K562 (cell line): ENCODE measurements around the gene RTCB. TPM values are rescaled to one million over a fixed set of nuclear protein-coding genes. Genes with fewer than 3 reads are reported as not detected.

Source experiments
- ATAC-seq: fragments of 200-7000 bp; cut with Tn5 transposase; 3 replicates; pipeline ENCODE4 v1.9.1; 2020; ENCODE audit warnings: moderate library complexity
- BruUV-seq: library from RNA; stranded (reverse); fragments of 400-500 nt; replicated peaks from 2 replicates; lab custom pipeline; 2021; lab: Mats Ljungman, UMichigan
- CTCF ChIA-PET: fragments of 300-600 bp; formaldehyde crosslinking; extraction: SDS; loops from one replicate; lab custom pipeline; 2021; ENCODE audit warnings: low intra/inter-chr PET ratio; lab: Yijun Ruan, JAX
- POLR2A ChIA-PET: fragments of 300-600, 350-650 bp; sonication (Branson Sonifier 250); formaldehyde crosslinking; extraction: SDS; loops from one replicate; lab custom pipeline; 2021; ENCODE audit warnings: antibody characterized with exemption, inconsistent platforms; lab: Yijun Ruan, JAX
- DNase-seq, 4 experiments: peaks; one replicate each; pipeline versions ENCODE4 v3.0.0 to v3.0.0-alpha.2; 2011 to 2018; ENCODE audit warnings: low spot score in 3 of 4, mixed read lengths in 3 of 4; ENCODE audit errors: extremely low read depth in 1 of 4
- FAIRE-seq: peaks from 2 replicates; lab custom pipeline; 2011; peaks lifted over from hg19 to GRCh38; lab: Jason Lieb, UNC
- H2AFZ ChIP-seq: 2 replicates; pipeline ENCODE4 v1.6.0; 2011; ENCODE audit warnings: low read depth, low read length, control low read depth, inconsistent platforms
- H3K27ac ChIP-seq: fragments of 200-600 bp; 3 replicates; pipeline ENCODE4 v1.8.0; 2011; ENCODE audit warnings: low read depth, mild to moderate bottlenecking, control low read depth, inconsistent platforms, low read length, moderate library complexity, mixed read lengths; ENCODE audit errors: extremely low read depth
- H3K27me3 ChIP-seq, 2 experiments: fragments of 300-600 bp in 1 of 2; 2 replicates in 1 of 2; 3 replicates in 1 of 2; pipeline versions ENCODE4 v1.6.0 to v1.8.0; 2011; ENCODE audit warnings: inconsistent platforms in 2 of 2, low read length in 2 of 2, mild to moderate bottlenecking in 1 of 2, mixed read lengths in 1 of 2, moderate library complexity in 1 of 2; ENCODE audit not compliant: control insufficient read depth in 2 of 2, insufficient read depth in 2 of 2
- H3K36me3 ChIP-seq: fragments of 300-600 bp; 3 replicates; pipeline ENCODE4 v1.8.0; 2011; ENCODE audit warnings: mild to moderate bottlenecking, low read length, inconsistent platforms; ENCODE audit not compliant: control insufficient read depth, insufficient read depth
- H3K4me1 ChIP-seq, 2 experiments: fragments of 200-600 bp in 1 of 2; replicated peaks in 1 of 2; 2 replicates in 1 of 2; 3 replicates in 1 of 2; pipeline versions ENCODE4 v1.5.1 to v1.8.0; 2011; ENCODE audit warnings: inconsistent platforms in 2 of 2, low read length in 2 of 2, mild to moderate bottlenecking in 1 of 2, mixed read lengths in 1 of 2, moderate library complexity in 1 of 2; ENCODE audit not compliant: control insufficient read depth in 2 of 2, insufficient read depth in 2 of 2
- H3K4me2 ChIP-seq: 2 replicates; pipeline ENCODE4 v1.6.1; 2011; ENCODE audit warnings: low read length, control low read depth, inconsistent platforms, mixed read lengths; ENCODE audit not compliant: insufficient read depth
- H3K4me3 ChIP-seq: fragments of 200-600 bp; sonication (generic), shearing (Covaris generic); 2 replicates; pipeline ENCODE4 v1.5.1; 2016; ENCODE audit warnings: control low read depth, inconsistent platforms
- H3K79me2 ChIP-seq: fragments of 200-600 bp; 3 replicates; pipeline ENCODE4 v1.8.0; 2011; ENCODE audit warnings: low read length, inconsistent platforms; ENCODE audit not compliant: control insufficient read depth, insufficient read depth
- H3K9ac ChIP-seq, 2 experiments: 2 replicates each; pipeline versions ENCODE4 v1.6.0 to v1.6.1; 2011; ENCODE audit warnings: low read depth in 2 of 2, low read length in 2 of 2, control low read depth in 1 of 2, inconsistent platforms in 1 of 2, mild to moderate bottlenecking in 1 of 2, mixed read lengths in 1 of 2; ENCODE audit not compliant: insufficient read depth in 1 of 2
- H3K9me1 ChIP-seq: one replicate; pipeline ENCODE4 v1.6.0; 2011; ENCODE audit warnings: inconsistent platforms, mild to moderate bottlenecking, low read length, moderate library complexity; ENCODE audit not compliant: control insufficient read depth, insufficient read depth
- H3K9me3 ChIP-seq: replicated peaks from 2 replicates; pipeline ENCODE4 v1.5.1; 2011; ENCODE audit warnings: low read depth, low read length, inconsistent platforms; ENCODE audit not compliant: control insufficient read depth, insufficient read depth
- H4K20me1 ChIP-seq: replicated peaks from 2 replicates; pipeline ENCODE4 v1.6.1; 2011; ENCODE audit warnings: low read length, inconsistent platforms, mixed read lengths; ENCODE audit not compliant: control insufficient read depth, insufficient read depth
- BDP1 ChIP-seq: IDR thresholded peaks from 3 replicates; pipeline ENCODE4 v1.6.1; 2011; ENCODE audit not compliant: insufficient read length, insufficient read depth
- EWSR1 ChIP-seq: fragments of 450-650 bp; IDR thresholded peaks from 2 replicates; pipeline ENCODE4 v1.6.1; 2018; ENCODE audit warnings: borderline replicate concordance, mild to moderate bottlenecking, low read depth, moderate library complexity; ENCODE audit not compliant: partially characterized antibody
- MAFG ChIP-seq: fragments of 450-650 bp; conservative IDR thresholded peaks from 2 replicates; pipeline ENCODE4 v1.6.1; 2016; ENCODE audit warnings: missing genetic modification characterization, missing compliant biosample characterization
- MTF1 ChIP-seq: fragments of 250-450 bp; sonication (Bioruptor Pico); IDR thresholded peaks from 2 replicates; pipeline ENCODE4 v1.9.0; 2021; ENCODE audit warnings: moderate library complexity, mild to moderate bottlenecking, inconsistent platforms, borderline replicate concordance
- PBX2 ChIP-seq, 2 experiments: IDR thresholded peaks in 1 of 2; conservative IDR thresholded peaks in 1 of 2; 2 replicates each; pipeline ENCODE4 v1.6.1; 2016; ENCODE audit warnings: low read depth in 2 of 2, mild to moderate bottlenecking in 1 of 2, missing compliant biosample characterization in 1 of 2, missing genetic modification characterization in 1 of 2, moderate library complexity in 1 of 2
- RFX1 ChIP-seq: fragments of 450-650 bp; IDR thresholded peaks from 2 replicates; pipeline ENCODE4 v1.6.1; 2016; ENCODE audit warnings: mild to moderate bottlenecking, moderate library complexity
- ZKSCAN1 ChIP-seq: fragments of 150-350 bp; IDR thresholded peaks from 2 replicates; pipeline ENCODE4 v1.6.1; 2016; ENCODE audit warnings: low read depth, low read length
- ZNF311 ChIP-seq: fragments of 250-450 bp; sonication (Bioruptor Pico); IDR thresholded peaks from 2 replicates; pipeline ENCODE4 v1.4.0; 2020; ENCODE audit warnings: mild to moderate bottlenecking, moderate library complexity
- WGBS: fragments of 100-300 bp; shearing (Covaris generic); methylation state at CpG from one replicate; pipeline ENCODE4 v1.1.6; 2016; ENCODE audit warnings: low coverage, mixed read lengths; ENCODE audit not compliant: insufficient coverage; ENCODE audit errors: missing lambda C conversion rate; 5-methylcytosine and 5-hydroxymethylcytosine counted together
- in situ Hi-C: fragments of 300-500 bp; cut with MboI; formaldehyde crosslinking; loops from 4 replicates; pipeline ENCODE4 v1.15.0; 2018; ENCODE audit warnings: inconsistent platforms, mixed read lengths
- intact Hi-C: fragments of 100-400 bp; cut with micrococcal nuclease; formaldehyde crosslinking; loops from 2 replicates; pipeline ENCODE4 v1.14.2; 2022
- polyA plus RNA-seq, 8 experiments: library from polyadenylated mRNA; depleted of rRNA in 4 of 8; stranded (reverse) in 5 of 8; unstranded in 3 of 8; fragments of >200 nt; fragmentation: Nextera tagmentation in 2 of 8; fragmentation: Illumina TruSeq in 1 of 8; extraction: Ambion mirVana in 2 of 8; extraction: Trizol in 1 of 8; gene quantifications; 2 replicates each; pipeline versions ENCODE4 v1.2.1 to v1.2.3, GENCODE V29; 2011 to 2014; ENCODE audit warnings: inconsistent platforms in 1 of 8, missing spikeins in 1 of 8
- total RNA-seq, 7 experiments: library from RNA; depleted of rRNA in 6 of 7; stranded (reverse); fragments of >200 nt in 6 of 7; fragmentation: Illumina TruSeq in 2 of 7; extraction: Trizol in 2 of 7; gene quantifications; 2 replicates each; pipeline versions ENCODE4 v1.2.1 to v1.2.3, GENCODE V29; 2011 to 2021; ENCODE audit warnings: low replicate concordance in 1 of 7
- TF ChIP-seq, protein P1 (sequence below): fragments of 450-650 bp; IDR thresholded peaks from 2 replicates; pipeline ENCODE4 v1.6.1; 2016; ENCODE audit warnings: low read depth
- TF ChIP-seq, protein P2 (sequence below): fragments of 450-650 bp; formaldehyde crosslinking; IDR thresholded peaks from 2 replicates; pipeline ENCODE4 v1.4.0; 2020; ENCODE audit warnings: mild to moderate bottlenecking, moderate library complexity

The RTCB gene
- total and polyA plus RNA-seq, 9 of the 15 experiments (the other 6 are each of a cell fraction or from before 2014, with no cell fraction given) = 80.3 to 269 (median 92.3) TPM

DNA sequence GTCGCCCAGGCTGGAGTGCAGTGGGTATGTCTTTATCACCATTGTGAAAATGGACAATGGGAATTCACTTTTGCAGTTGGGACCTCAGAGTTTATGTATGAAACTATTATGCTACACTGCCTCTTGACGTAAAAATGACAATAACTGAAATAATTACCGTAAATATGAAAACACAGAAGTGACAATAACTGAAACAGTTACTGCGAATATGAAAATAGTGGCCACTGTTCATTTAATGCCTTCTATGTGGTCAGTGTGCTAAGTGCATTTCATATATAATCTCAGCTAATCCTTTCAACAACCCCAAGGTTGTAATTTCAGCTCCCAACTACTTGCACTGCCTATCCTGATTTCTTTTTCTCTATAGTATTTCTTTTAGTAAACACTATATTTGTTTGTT, 5.9 kb upstream of the RTCB start:
- H3K4me1 ChIP-seq = peaks cover 0 to 5% of the 10 kb centered on the region in 2 experiments; a peak in 2 of 5 replicates
- FAIRE-seq (no peak), ATAC-seq (no peak), DNase-seq (no peak)
- no peaks in the 10 kb centered on the region for H4K20me1 ChIP-seq
- 8% methylated on average over 4 of the region's 4 CpGs for WGBS
- in situ Hi-C loops (no loop called here), intact Hi-C loops (no loop called here)
- H3K27me3 ChIP-seq = no peaks in the 10 kb centered on the region; a peak in 1 of 5 replicates
- no peak overlapping the region for H3K9ac ChIP-seq
- no peaks in the 10 kb centered on the region for H3K9me3 ChIP-seq
- no peak overlapping the region for H3K27ac ChIP-seq
- H3K36me3 ChIP-seq = no peaks in the 10 kb centered on the region
- ChIA-PET POLR2A (no interaction called here), CTCF (no interaction called here)
- no peaks in the 10 kb centered on the region for H3K79me2 ChIP-seq
- no peak overlapping the region for H3K4me3 ChIP-seq
- no peaks in the 10 kb centered on the region for H3K9me1 ChIP-seq
- H3K4me2 ChIP-seq = no peak overlapping the region
- no peak overlapping the region for H2AFZ ChIP-seq
- BruUV-seq = no TSS peak
- TF ChIP-seq MAFG (tag) (no peak), ZNF311 (CRISPR knock-in tag) (no peak), EWSR1 (no peak), PBX2 (CRISPR knock-in tag; IDR thresholded peaks at IDR 0.05; ENCODE audit: low read depth) (no peak), PBX2 (tag; conservative IDR thresholded peaks at IDR 0.05; ENCODE audit: low read depth) (no peak), MTF1 (CRISPR knock-in tag) (no peak), ZKSCAN1 (no peak), BDP1 (no peak), RFX1 (no peak)
- TF ChIP-seq, protein P1, sequence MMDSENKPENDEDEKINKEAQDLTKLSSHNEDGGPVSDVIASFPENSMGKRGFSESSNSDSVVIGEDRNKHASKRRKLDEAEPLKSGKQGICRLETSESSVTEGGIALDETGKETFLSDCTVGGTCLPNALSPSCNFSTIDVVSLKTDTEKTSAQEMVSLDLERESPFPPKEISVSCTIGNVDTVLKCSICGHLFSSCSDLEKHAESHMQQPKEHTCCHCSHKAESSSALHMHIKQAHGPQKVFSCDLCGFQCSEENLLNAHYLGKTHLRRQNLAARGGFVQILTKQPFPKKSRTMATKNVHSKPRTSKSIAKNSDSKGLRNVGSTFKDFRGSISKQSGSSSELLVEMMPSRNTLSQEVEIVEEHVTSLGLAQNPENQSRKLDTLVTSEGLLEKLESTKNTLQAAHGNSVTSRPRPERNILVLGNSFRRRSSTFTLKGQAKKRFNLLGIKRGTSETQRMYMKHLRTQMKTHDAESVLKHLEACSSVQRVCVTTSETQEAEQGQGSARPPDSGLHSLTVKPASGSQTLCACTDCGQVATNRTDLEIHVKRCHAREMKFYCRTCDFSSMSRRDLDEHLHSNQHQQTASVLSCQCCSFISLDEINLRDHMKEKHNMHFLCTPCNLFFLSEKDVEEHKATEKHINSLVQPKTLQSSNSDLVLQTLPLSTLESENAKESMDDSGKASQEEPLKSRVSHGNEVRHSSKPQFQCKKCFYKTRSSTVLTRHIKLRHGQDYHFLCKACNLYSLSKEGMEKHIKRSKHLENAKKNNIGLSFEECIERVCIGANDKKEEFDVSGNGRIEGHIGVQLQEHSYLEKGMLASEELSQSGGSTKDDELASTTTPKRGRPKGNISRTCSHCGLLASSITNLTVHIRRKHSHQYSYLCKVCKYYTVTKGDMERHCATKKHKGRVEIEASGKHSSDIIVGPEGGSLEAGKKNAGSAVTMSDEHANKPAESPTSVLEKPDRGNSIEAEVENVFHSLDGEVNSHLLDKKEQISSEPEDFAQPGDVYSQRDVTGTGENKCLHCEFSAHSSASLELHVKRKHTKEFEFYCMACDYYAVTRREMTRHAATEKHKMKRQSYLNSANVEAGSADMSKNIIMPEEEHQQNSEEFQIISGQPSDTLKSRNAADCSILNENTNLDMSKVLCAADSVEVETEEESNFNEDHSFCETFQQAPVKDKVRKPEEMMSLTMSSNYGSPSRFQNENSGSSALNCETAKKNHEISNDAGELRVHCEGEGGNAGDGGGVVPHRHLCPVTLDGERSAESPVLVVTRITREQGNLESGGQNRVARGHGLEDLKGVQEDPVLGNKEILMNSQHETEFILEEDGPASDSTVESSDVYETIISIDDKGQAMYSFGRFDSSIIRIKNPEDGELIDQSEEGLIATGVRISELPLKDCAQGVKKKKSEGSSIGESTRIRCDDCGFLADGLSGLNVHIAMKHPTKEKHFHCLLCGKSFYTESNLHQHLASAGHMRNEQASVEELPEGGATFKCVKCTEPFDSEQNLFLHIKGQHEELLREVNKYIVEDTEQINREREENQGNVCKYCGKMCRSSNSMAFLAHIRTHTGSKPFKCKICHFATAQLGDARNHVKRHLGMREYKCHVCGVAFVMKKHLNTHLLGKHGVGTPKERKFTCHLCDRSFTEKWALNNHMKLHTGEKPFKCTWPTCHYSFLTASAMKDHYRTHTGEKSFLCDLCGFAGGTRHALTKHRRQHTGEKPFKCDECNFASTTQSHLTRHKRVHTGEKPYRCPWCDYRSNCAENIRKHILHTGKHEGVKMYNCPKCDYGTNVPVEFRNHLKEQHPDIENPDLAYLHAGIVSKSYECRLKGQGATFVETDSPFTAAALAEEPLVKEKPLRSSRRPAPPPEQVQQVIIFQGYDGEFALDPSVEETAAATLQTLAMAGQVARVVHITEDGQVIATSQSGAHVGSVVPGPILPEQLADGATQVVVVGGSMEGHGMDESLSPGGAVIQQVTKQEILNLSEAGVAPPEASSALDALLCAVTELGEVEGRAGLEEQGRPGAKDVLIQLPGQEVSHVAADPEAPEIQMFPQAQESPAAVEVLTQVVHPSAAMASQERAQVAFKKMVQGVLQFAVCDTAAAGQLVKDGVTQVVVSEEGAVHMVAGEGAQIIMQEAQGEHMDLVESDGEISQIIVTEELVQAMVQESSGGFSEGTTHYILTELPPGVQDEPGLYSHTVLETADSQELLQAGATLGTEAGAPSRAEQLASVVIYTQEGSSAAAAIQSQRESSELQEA = no peak
- TF ChIP-seq, protein P2, sequence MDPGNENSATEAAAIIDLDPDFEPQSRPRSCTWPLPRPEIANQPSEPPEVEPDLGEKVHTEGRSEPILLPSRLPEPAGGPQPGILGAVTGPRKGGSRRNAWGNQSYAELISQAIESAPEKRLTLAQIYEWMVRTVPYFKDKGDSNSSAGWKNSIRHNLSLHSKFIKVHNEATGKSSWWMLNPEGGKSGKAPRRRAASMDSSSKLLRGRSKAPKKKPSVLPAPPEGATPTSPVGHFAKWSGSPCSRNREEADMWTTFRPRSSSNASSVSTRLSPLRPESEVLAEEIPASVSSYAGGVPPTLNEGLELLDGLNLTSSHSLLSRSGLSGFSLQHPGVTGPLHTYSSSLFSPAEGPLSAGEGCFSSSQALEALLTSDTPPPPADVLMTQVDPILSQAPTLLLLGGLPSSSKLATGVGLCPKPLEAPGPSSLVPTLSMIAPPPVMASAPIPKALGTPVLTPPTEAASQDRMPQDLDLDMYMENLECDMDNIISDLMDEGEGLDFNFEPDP (CRISPR knock-in tag) = no peak
